ENCODE results near the gene SGF29.
"Not testable (repeated sequence)": the region's sequence is repeated elsewhere in the genome, so short reads cannot be mapped to it uniquely, and the experiment has no call there.

Gene SGF29

DNA sequence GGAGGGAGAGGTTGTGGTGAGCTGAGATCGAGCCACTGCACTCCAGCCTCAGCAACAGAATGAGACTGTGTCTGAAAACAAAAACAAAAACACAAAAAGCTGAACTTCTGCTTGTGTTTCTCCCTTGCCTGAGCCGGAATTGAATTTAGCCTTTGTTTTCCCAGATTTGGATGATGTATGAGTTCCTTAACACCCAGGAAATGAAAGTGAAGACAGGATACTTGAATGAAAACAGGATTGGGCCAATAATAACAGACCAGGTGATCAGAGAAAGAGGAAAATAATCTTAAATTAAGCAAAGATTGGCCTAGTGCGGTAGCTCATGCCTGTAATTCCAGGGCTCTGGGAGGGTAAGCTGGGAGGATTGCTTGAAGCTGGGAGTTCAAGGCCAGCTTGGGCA is 13.4 kb upstream of the SGF29 start:
- H3K4me3 ChIP-seq (ENCODE audit: low read depth, low read length) = no peak overlapping the region
- TF ChIP-seq, protein P1, sequence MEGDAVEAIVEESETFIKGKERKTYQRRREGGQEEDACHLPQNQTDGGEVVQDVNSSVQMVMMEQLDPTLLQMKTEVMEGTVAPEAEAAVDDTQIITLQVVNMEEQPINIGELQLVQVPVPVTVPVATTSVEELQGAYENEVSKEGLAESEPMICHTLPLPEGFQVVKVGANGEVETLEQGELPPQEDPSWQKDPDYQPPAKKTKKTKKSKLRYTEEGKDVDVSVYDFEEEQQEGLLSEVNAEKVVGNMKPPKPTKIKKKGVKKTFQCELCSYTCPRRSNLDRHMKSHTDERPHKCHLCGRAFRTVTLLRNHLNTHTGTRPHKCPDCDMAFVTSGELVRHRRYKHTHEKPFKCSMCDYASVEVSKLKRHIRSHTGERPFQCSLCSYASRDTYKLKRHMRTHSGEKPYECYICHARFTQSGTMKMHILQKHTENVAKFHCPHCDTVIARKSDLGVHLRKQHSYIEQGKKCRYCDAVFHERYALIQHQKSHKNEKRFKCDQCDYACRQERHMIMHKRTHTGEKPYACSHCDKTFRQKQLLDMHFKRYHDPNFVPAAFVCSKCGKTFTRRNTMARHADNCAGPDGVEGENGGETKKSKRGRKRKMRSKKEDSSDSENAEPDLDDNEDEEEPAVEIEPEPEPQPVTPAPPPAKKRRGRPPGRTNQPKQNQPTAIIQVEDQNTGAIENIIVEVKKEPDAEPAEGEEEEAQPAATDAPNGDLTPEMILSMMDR (IDR thresholded peaks at IDR 0.05; ENCODE audit: low read depth, low read length, missing control alignments) = no peak
- in situ Hi-C loops (cut with HindIII; ENCODE audit: low sequenced_read_pairs) = loop anchor here (5.0 kb wide), 1 partner anchor 72 kb away; the partner anchor contains the start of gene SULT1A1
- DNase-seq (ENCODE audit: low read depth) = no peak

DNA sequence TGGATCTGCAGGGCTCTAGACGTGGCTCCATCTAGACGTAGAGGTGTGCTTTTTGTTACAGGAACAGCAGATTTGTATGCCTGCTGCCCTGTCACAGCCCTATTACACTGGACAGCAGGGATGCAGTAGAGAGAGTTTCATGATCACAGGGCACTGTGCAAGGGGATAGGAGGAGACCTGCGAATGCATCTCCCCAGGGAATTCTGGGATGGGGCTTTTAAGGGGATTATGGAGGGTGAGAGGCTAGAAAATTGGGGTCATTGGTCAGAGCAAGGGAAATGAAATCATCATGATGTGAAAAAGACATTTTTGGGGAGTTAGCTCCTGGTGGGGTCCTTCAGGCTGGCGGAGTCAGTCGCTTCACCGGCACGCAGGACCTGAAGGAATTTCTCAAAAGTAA is 11.1 kb upstream of the SGF29 start:
- TF ChIP-seq, protein P1 (IDR thresholded peaks at IDR 0.05; ENCODE audit: low read depth, low read length, missing control alignments) = no peak
- in situ Hi-C loops (cut with HindIII; ENCODE audit: low sequenced_read_pairs) = loop anchor here (5.0 kb wide), 1 partner anchor 70 kb away; the partner anchor contains the start of gene SULT1A1
- H3K4me3 ChIP-seq (ENCODE audit: low read depth, low read length) = no peak overlapping the region
- no peak for DNase-seq (ENCODE audit: low read depth)

GRCh38 chr16:28543072-28543471 is 10.6 kb upstream of the SGF29 start:
- H3K4me3 ChIP-seq (ENCODE audit: low read depth, low read length) = no peak overlapping the region
- in situ Hi-C loops (cut with HindIII; ENCODE audit: low sequenced_read_pairs) = loop anchor here (5.0 kb wide), 1 partner anchor 69 kb away; the partner anchor contains the start of gene SULT1A1
- no peak for DNase-seq (ENCODE audit: low read depth)
- TF ChIP-seq, protein P1 (IDR thresholded peaks at IDR 0.05; ENCODE audit: low read depth, low read length, missing control alignments) = no peak

DNA sequence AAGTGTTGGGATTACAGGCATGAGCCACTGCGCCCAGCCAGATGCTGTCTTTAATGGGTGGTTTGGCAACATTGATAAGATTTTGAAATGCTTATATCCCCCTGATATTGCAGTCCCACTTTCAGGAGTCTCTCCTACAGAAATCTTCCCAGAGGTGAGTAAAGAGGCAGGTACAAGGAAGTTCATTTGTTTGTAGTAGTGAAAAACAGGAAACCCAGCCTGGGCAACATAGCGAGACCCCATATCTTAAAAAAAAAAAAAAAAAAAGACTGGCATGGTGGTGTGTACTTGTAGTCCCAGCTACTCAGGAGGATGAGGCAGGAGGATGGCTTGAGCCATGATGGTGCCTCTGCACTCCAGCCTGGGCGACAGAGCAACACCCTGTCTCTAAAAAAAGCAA is 8.7 kb upstream of the SGF29 start:
- no peak for DNase-seq (ENCODE audit: low read depth)
- in situ Hi-C loops (cut with HindIII; ENCODE audit: low sequenced_read_pairs) = loop anchor here (5.0 kb wide), 1 partner anchor 67 kb away; the partner anchor contains the start of gene SULT1A1
- TF ChIP-seq, protein P1 (IDR thresholded peaks at IDR 0.05; ENCODE audit: low read depth, low read length, missing control alignments) = no peak
- no peak overlapping the region for H3K4me3 ChIP-seq (ENCODE audit: low read depth, low read length)

- in situ Hi-C loops (cut with HindIII; ENCODE audit: low sequenced_read_pairs); H3K4me3 ChIP-seq (ENCODE audit: low read depth, low read length); DNase-seq (ENCODE audit: low read depth): not testable (repeated sequence)
Measured at GRCh38 chr16:28545964-28546363, 7.8 kb upstream of the SGF29 start.

- H3K4me3 ChIP-seq (ENCODE audit: low read depth, low read length) = no peak overlapping the region
- in situ Hi-C loops (cut with HindIII; ENCODE audit: low sequenced_read_pairs) = no loop called here
- no peak for DNase-seq (ENCODE audit: low read depth)
- TF ChIP-seq, protein P1 (IDR thresholded peaks at IDR 0.05; ENCODE audit: low read depth, low read length, missing control alignments) = no peak
Measured at GRCh38 chr16:28546626-28547025, 7.1 kb upstream of the SGF29 start.

DNA sequence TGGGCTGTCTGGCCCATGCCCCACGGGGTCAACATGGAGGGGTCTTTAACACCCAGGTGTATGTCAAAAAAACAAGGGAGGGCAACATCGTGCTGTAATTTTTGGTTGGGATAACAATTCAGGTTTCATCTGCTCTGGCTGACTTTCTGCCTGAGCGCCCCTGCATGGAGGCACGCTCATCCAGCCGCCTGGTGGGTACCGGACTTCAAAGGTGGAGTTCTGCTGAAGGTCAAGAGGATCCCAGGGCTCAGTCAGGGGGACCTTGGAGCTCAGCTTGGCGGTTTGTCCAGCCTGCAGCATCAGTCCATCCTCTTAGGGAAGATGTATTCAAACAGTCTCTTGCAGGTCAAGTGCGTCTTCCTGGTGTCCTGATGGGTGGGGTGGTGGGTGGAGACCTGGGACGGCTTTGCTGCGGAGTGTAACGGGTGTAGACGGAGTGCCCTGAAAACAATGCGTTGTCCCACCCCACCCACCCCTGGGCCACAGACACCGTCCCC is 5.4 kb upstream of the SGF29 start:
- no peak overlapping the region for H3K4me3 ChIP-seq (ENCODE audit: low read depth, low read length)
- in situ Hi-C loops (cut with HindIII; ENCODE audit: low sequenced_read_pairs) = no loop called here
- TF ChIP-seq, protein P1 (IDR thresholded peaks at IDR 0.05; ENCODE audit: low read depth, low read length, missing control alignments) = no peak
- no peak for DNase-seq (ENCODE audit: low read depth)
